ENCODE measurements around the gene HRCT1.

- TF ChIP-seq CTCF (IDR thresholded peaks at IDR 0.05 in 8 of 11, conservative IDR thresholded peaks at IDR 0.05 in 3 of 11) = no peak
- no peak for TF ChIP-seq POLR2AphosphoS5 (IDR thresholded peaks at IDR 0.05)
- TF ChIP-seq POLR2A (IDR thresholded peaks at IDR 0.05) = no peak
Observed at GRCh38 chr9:35859990-35860339, 46.0 kb upstream of the HRCT1 start.

Measured in spleen (tissue), 7 donors.